Hepatocyte (in vitro differentiated cells): ENCODE data around the gene ARHGAP40. TPM values are rescaled to one million over a fixed set of nuclear protein-coding genes. Genes with fewer than 3 reads are reported as not detected.

Experiments used
- DNase-seq: peaks from one replicate; pipeline ENCODE4 v3.0.0-alpha.2; 2016; ENCODE audit warnings: low spot score
- H2AFZ ChIP-seq: fragments of 200-600 bp; sonication (generic); 2 replicates; pipeline ENCODE4 v1.6.0; 2016; ENCODE audit warnings: antibody characterized with exemption, mild to moderate bottlenecking
- H3K27ac ChIP-seq: fragments of 200-600 bp; sonication (generic); 2 replicates; pipeline ENCODE4 v1.5.1; 2016; ENCODE audit warnings: mild to moderate bottlenecking
- H3K27me3 ChIP-seq: fragments of 200-600 bp; sonication (generic); 2 replicates; pipeline ENCODE4 v1.6.1; 2016
- H3K36me3 ChIP-seq: fragments of 200-600 bp; sonication (generic); replicated peaks from 2 replicates; pipeline ENCODE4 v1.5.1; 2016; ENCODE audit warnings: low read depth; ENCODE audit not compliant: insufficient read depth
- H3K4me1 ChIP-seq: fragments of 200-600 bp; sonication (generic); 2 replicates; pipeline ENCODE4 v1.5.1; 2016; ENCODE audit warnings: mild to moderate bottlenecking, moderate library complexity; ENCODE audit not compliant: insufficient read depth
- H3K4me2 ChIP-seq: fragments of 200-600 bp; sonication (generic); 2 replicates; pipeline ENCODE4 v1.6.0; 2016
- H3K4me3 ChIP-seq: fragments of 200-600 bp; sonication (generic); 2 replicates; pipeline ENCODE4 v1.5.1; 2016; ENCODE audit warnings: mild to moderate bottlenecking
- H3K79me2 ChIP-seq: fragments of 200-600 bp; sonication (generic); 2 replicates; pipeline ENCODE4 v1.6.0; 2017; ENCODE audit warnings: mild to moderate bottlenecking
- H3K9me2 ChIP-seq: fragments of 200-600 bp; sonication (generic); replicated peaks from 2 replicates; pipeline ENCODE4 v1.6.0; 2017; ENCODE audit warnings: mild to moderate bottlenecking; ENCODE audit not compliant: insufficient read depth
- H3K9me3 ChIP-seq: fragments of 200-600 bp; sonication (generic); 2 replicates; pipeline ENCODE4 v1.5.1; 2016; ENCODE audit warnings: low read depth, mild to moderate bottlenecking
- H4K20me1 ChIP-seq: fragments of 200-600 bp; sonication (generic); 2 replicates; pipeline ENCODE4 v1.6.0; 2016; ENCODE audit warnings: mild to moderate bottlenecking; ENCODE audit not compliant: insufficient read depth, poor library complexity, severe bottlenecking
- CTCF ChIP-seq: fragments of 200-600 bp; sonication (generic); IDR thresholded peaks from 2 replicates; pipeline ENCODE4 v1.5.1; 2016; ENCODE audit warnings: antibody characterized with exemption, mild to moderate bottlenecking; ENCODE audit not compliant: poor library complexity
- EZH2 ChIP-seq: fragments of 200-600 bp; sonication (generic); IDR thresholded peaks from 2 replicates; pipeline ENCODE4 v1.6.1; 2016; ENCODE audit warnings: antibody characterized with exemption, mild to moderate bottlenecking, borderline replicate concordance
- EZH2phosphoT487 ChIP-seq: fragments of 200-600 bp; sonication (generic); IDR thresholded peaks from one replicate; pipeline ENCODE4 v1.6.1; 2018; ENCODE audit warnings: antibody characterized with exemption, mild to moderate bottlenecking, low read depth, moderate library complexity; ENCODE audit not compliant: unreplicated experiment, severe bottlenecking
- WGBS: methylation state at CpG from one replicate; pipeline ENCODE4 v1.1.6; 2016; ENCODE audit warnings: low lambda C conversion rate; ENCODE audit errors: missing lambda C conversion rate; 5-methylcytosine and 5-hydroxymethylcytosine counted together
- polyA plus RNA-seq: library from polyadenylated mRNA; unstranded; fragments of >200 nt; fragmentation: Nextera tagmentation; extraction: Ambion mirVana; gene quantifications from 2 replicates; pipeline ENCODE4 v1.2.1, GENCODE V29; 2016
- total RNA-seq: library from RNA; depleted of rRNA; stranded (reverse); fragments of >200 nt; gene quantifications from 2 replicates; pipeline ENCODE4 v1.2.3, GENCODE V29; 2014

ARHGAP40 gene
- total and polyA plus RNA-seq, 2 experiments from 2014 or later = 1.1 to 1.2 TPM

- no peaks in the 10 kb centered on the region for H4K20me1 ChIP-seq
- WGBS = 89% methylated on average over 3 of the region's 3 CpGs
Measured at GRCh38 chr20:38663660-38664059, 62.1 kb downstream of the ARHGAP40 start.

GRCh38 chr20:38664284-38664683 is 62.7 kb downstream of the ARHGAP40 start:
- Histone ChIP-seq H3K79me2 (no peaks in the 10 kb centered on the region), H3K9me3 (no peaks in the 10 kb centered on the region), H3K27me3 (no peaks in the 10 kb centered on the region), H3K4me2 (no peak overlapping the region), H3K4me1 (peaks cover 8% of the 10 kb centered on the region), H4K20me1 (no peaks in the 10 kb centered on the region), H2AFZ (no peak overlapping the region), H3K36me3 (no peaks in the 10 kb centered on the region), H3K27ac (no peak overlapping the region), H3K4me3 (no peak overlapping the region), H3K9me2 (no peaks in the 10 kb centered on the region)
- DNase-seq = no peak
- 88% methylated on average over 2 of the region's 2 CpGs for WGBS
- no peak for TF ChIP-seq EZH2phosphoT487
- TF ChIP-seq EZH2 = no peak

More at GRCh38 chr20:38663660-38664059, 62.1 kb downstream of the ARHGAP40 start:
- Histone ChIP-seq H3K27me3 (no peaks in the 10 kb centered on the region), H3K9me3 (no peaks in the 10 kb centered on the region), H3K4me3 (no peak overlapping the region), H3K4me1 (peaks cover 8% of the 10 kb centered on the region), H3K4me2 (no peak overlapping the region), H3K79me2 (no peaks in the 10 kb centered on the region), H3K9me2 (no peaks in the 10 kb centered on the region), H2AFZ (no peak overlapping the region), H3K36me3 (no peaks in the 10 kb centered on the region), H3K27ac (no peak overlapping the region)
- TF ChIP-seq CTCF (no peak), EZH2phosphoT487 (no peak), EZH2 (no peak)
- no peak for DNase-seq

- Histone ChIP-seq H3K36me3 (no peaks in the 10 kb centered on the region), H3K4me1 (peaks cover 8% of the 10 kb centered on the region), H3K9me3 (no peaks in the 10 kb centered on the region)
Measured at GRCh38 chr20:38665094-38665493, 63.5 kb downstream of the ARHGAP40 start.

More at GRCh38 chr20:38665094-38665493, 63.5 kb downstream of the ARHGAP40 start:
- DNase-seq = peak; percentile 19
- Histone ChIP-seq H3K79me2 (no peaks in the 10 kb centered on the region), H3K4me2 (no peak overlapping the region), H3K27me3 (no peaks in the 10 kb centered on the region), H3K9me2 (no peaks in the 10 kb centered on the region), H3K27ac (peak overlapping the region; percentile 86), H3K4me3 (no peak overlapping the region), H4K20me1 (no peaks in the 10 kb centered on the region), H2AFZ (no peak overlapping the region)
- TF ChIP-seq CTCF (no peak), EZH2 (no peak), EZH2phosphoT487 (no peak)
- 44% methylated on average over 3 of the region's 3 CpGs for WGBS
